ENCODE data around the gene KCNK6. TPM values are rescaled to one million over a fixed set of nuclear protein-coding genes. Genes with fewer than 3 reads are reported as not detected.

Gene KCNK6
- total RNA-seq, 1 donor from 2014 or later, result 0.43 TPM

DNA sequence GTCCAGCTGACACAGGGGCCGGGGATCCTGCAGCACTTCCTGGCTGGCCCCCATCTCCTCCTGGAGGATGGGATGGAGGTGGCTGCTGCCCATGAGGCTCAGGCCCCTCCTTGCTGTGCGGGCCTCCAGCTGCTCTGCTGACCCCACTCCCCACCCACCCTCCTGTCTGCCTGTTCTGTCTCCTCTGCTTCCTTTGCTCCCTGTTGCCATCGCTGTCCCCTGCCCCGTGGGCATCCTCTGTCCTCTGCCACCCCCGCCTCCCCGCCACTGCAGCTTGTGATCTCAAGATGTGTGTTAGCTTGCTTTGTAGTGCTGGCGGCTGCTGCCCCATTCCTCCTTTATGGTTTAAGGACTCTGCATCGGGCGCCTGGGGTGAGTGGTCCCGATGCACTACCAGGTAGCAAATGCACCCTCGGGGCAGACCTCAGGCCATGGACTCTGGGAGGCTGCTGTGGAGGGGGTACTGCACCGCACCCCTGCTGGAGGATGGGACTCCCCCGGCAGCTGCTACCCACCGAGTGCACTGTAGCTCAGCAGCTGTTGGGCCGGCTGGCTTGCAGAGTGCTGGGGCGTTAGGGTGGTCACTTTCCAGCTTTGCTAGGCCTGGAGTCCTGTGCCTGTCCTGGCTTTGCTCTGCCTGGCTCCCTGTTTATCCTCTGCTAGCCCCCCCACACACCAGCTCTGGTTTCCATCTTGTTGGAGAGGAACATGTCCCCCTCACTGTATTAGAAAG, 31.4 kb upstream of the KCNK6 start:
- no peak for DNase-seq (ENCODE audit: low spot score, unreplicated experiment)
- Mint-ChIP-seq H3K4me1 (ENCODE audit: low read depth) (peaks cover 2% of the 10 kb centered on the region), H3K27ac (no peak overlapping the region), H3K36me3 (ENCODE audit: insufficient read depth) (peaks cover 25% of the 10 kb centered on the region), H3K9me3 (ENCODE audit: low read depth) (no peaks in the 10 kb centered on the region), H3K27me3 (no peaks in the 10 kb centered on the region), H3K4me3 (ENCODE audit: low read depth) (no peak overlapping the region)
- TF ChIP-seq CTCF (IDR thresholded peaks at IDR 0.05; ENCODE audit: unreplicated experiment), result no peak

DNA sequence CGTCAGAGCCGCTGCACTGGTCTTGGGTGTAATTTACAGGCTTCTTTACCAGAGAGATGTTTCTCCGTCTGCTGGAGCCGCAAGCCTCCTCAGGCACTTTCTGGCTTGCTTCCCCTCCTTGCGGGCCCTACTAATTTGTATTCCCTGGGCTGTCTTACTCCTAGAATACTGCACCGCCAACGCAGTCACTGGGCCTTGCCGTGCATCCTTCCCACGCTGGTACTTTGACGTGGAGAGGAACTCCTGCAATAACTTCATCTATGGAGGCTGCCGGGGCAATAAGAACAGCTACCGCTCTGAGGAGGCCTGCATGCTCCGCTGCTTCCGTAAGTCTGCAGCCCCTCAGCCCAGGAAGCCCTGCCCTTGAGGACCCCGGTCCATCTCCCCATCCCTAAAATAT, 29.7 kb upstream of the KCNK6 start:
- Mint-ChIP-seq H3K9me3 (ENCODE audit: low read depth) (no peaks in the 10 kb centered on the region), H3K27ac (no peak overlapping the region), H3K27me3 (no peaks in the 10 kb centered on the region), H3K36me3 (ENCODE audit: insufficient read depth) (peaks cover 22% of the 10 kb centered on the region), H3K4me1 (ENCODE audit: low read depth) (no peaks in the 10 kb centered on the region), H3K4me3 (ENCODE audit: low read depth) (no peak overlapping the region)
- TF ChIP-seq CTCF (IDR thresholded peaks at IDR 0.05; ENCODE audit: unreplicated experiment), result no peak
- no peak for DNase-seq (ENCODE audit: low spot score, unreplicated experiment)

GRCh38 chr19:38290631-38291147, 29.0 kb upstream of the KCNK6 start:
- no peak for DNase-seq (ENCODE audit: low spot score, unreplicated experiment)
- H3K9me3 Mint-ChIP-seq (ENCODE audit: low read depth), result no peaks in the 10 kb centered on the region
- no peaks in the 10 kb centered on the region for H3K27me3 Mint-ChIP-seq
- peaks cover 20% of the 10 kb centered on the region for H3K36me3 Mint-ChIP-seq (ENCODE audit: insufficient read depth)
- no peak overlapping the region for H3K4me3 Mint-ChIP-seq (ENCODE audit: low read depth)
- H3K27ac Mint-ChIP-seq, result no peak overlapping the region
- no peaks in the 10 kb centered on the region for H3K4me1 Mint-ChIP-seq (ENCODE audit: low read depth)
- TF ChIP-seq CTCF (IDR thresholded peaks at IDR 0.05; ENCODE audit: unreplicated experiment), result no peak

GRCh38 chr19:38291855-38292254, 27.8 kb upstream of the KCNK6 start:
- Mint-ChIP-seq H3K9me3 (ENCODE audit: low read depth) (no peaks in the 10 kb centered on the region), H3K4me1 (ENCODE audit: low read depth) (no peaks in the 10 kb centered on the region), H3K4me3 (ENCODE audit: low read depth) (no peak overlapping the region), H3K27me3 (no peaks in the 10 kb centered on the region), H3K27ac (peak overlapping the region; percentile 71), H3K36me3 (ENCODE audit: insufficient read depth) (peaks cover 15% of the 10 kb centered on the region)
- no peak for TF ChIP-seq CTCF (IDR thresholded peaks at IDR 0.05; ENCODE audit: unreplicated experiment)
- DNase-seq (ENCODE audit: low spot score, unreplicated experiment), result no peak

- H3K4me3 Mint-ChIP-seq (ENCODE audit: low read depth), result no peak overlapping the region
- peaks cover 12% of the 10 kb centered on the region for H3K36me3 Mint-ChIP-seq (ENCODE audit: insufficient read depth)
- H3K27ac Mint-ChIP-seq, result peak overlapping the region; percentile 37
- no peak for TF ChIP-seq CTCF (IDR thresholded peaks at IDR 0.05; ENCODE audit: unreplicated experiment)
- H3K27me3 Mint-ChIP-seq, result no peaks in the 10 kb centered on the region
- no peaks in the 10 kb centered on the region for H3K4me1 Mint-ChIP-seq (ENCODE audit: low read depth)
- DNase-seq (ENCODE audit: low spot score, unreplicated experiment), result no peak
- no peaks in the 10 kb centered on the region for H3K9me3 Mint-ChIP-seq (ENCODE audit: low read depth)
Observed at GRCh38 chr19:38293281-38293680, 26.4 kb upstream of the KCNK6 start.

Measured in progenitor cell of endocrine pancreas (in vitro differentiated cells).